DOHH2 (cell line): ENCODE results near the gene CCDC66.

Experiments
- EZH2phosphoT487 ChIP-seq: fragments of 200-600 bp; sonication (generic); IDR thresholded peaks from 2 replicates; pipeline ENCODE4 v1.6.1; 2017; ENCODE audit warnings: borderline replicate concordance, mild to moderate bottlenecking, antibody characterized with exemption, low read length, moderate library complexity, mixed read lengths
- TF ChIP-seq, protein P1 (sequence below): fragments of 200-600 bp; sonication (generic); IDR thresholded peaks from one replicate; pipeline ENCODE4 v1.5.1; 2014; ENCODE audit warnings: antibody characterized with exemption, mild to moderate bottlenecking, low read depth, low read length; ENCODE audit not compliant: poor library complexity, severe bottlenecking

DNA sequence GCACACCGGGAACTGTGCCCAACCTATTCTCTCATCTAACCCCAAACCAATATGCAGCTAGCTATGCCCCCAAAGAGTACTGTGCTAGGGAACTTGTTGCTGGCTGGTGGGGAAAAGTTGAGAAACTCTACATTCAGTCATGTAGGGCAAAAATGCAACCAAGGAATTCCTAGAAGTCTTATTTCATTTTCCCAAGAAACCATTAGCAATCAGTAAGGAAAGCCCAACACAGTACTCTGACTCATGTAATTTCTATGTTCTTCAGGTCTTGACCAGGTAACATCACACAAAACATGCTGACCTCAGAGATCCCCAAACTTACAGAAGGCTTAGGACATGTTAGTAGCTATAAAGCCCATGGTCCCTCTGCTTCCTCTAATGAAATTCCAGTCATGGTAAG lies 74.0 kb downstream of the CCDC66 start:
- TF ChIP-seq, protein P1, sequence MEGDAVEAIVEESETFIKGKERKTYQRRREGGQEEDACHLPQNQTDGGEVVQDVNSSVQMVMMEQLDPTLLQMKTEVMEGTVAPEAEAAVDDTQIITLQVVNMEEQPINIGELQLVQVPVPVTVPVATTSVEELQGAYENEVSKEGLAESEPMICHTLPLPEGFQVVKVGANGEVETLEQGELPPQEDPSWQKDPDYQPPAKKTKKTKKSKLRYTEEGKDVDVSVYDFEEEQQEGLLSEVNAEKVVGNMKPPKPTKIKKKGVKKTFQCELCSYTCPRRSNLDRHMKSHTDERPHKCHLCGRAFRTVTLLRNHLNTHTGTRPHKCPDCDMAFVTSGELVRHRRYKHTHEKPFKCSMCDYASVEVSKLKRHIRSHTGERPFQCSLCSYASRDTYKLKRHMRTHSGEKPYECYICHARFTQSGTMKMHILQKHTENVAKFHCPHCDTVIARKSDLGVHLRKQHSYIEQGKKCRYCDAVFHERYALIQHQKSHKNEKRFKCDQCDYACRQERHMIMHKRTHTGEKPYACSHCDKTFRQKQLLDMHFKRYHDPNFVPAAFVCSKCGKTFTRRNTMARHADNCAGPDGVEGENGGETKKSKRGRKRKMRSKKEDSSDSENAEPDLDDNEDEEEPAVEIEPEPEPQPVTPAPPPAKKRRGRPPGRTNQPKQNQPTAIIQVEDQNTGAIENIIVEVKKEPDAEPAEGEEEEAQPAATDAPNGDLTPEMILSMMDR: no peak
- TF ChIP-seq EZH2phosphoT487: no peak
